ENCODE measurements around the gene GLYR1.

GRCh38 chr16:4891886-4892216 lies 44.8 kb upstream of the GLYR1 start:
- TF ChIP-seq, protein P1, sequence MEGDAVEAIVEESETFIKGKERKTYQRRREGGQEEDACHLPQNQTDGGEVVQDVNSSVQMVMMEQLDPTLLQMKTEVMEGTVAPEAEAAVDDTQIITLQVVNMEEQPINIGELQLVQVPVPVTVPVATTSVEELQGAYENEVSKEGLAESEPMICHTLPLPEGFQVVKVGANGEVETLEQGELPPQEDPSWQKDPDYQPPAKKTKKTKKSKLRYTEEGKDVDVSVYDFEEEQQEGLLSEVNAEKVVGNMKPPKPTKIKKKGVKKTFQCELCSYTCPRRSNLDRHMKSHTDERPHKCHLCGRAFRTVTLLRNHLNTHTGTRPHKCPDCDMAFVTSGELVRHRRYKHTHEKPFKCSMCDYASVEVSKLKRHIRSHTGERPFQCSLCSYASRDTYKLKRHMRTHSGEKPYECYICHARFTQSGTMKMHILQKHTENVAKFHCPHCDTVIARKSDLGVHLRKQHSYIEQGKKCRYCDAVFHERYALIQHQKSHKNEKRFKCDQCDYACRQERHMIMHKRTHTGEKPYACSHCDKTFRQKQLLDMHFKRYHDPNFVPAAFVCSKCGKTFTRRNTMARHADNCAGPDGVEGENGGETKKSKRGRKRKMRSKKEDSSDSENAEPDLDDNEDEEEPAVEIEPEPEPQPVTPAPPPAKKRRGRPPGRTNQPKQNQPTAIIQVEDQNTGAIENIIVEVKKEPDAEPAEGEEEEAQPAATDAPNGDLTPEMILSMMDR (IDR thresholded peaks at IDR 0.05; ENCODE audit: extremely low read depth in 1 of 2, insufficient read depth in 1 of 2, low read depth in 1 of 2, low read length in 2 of 2), result no peak
- TF ChIP-seq, protein P2, sequence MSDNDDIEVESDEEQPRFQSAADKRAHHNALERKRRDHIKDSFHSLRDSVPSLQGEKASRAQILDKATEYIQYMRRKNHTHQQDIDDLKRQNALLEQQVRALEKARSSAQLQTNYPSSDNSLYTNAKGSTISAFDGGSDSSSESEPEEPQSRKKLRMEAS (IDR thresholded peaks at IDR 0.05; ENCODE audit: insufficient read depth, insufficient read length), result no peak
- TF ChIP-seq POLR2AphosphoS5 (IDR thresholded peaks at IDR 0.05; ENCODE audit: insufficient read depth, low read depth, low read length) (no peak), EZH2 (IDR thresholded peaks at IDR 0.05; ENCODE audit: borderline replicate concordance, low read depth, low read length, severe bottlenecking) (no peak)

Measured in endothelial cell of umbilical vein (primary cell).